HUES64 (cell line): ENCODE data around the gene STK38. TPM values are rescaled to one million over a fixed set of nuclear protein-coding genes. Genes with fewer than 3 reads are reported as not detected.
"Not testable (repeated sequence)": the region's sequence is repeated elsewhere in the genome, so short reads cannot be mapped to it uniquely, and the experiment has no call there.

Experiments used
- H3K27ac ChIP-seq: 2 replicates; pipeline ENCODE4 v1.7.0; 2013; ENCODE audit warnings: low read depth, low read length, inconsistent platforms
- H3K27me3 ChIP-seq: 2 replicates; pipeline ENCODE4 v1.6.1; 2013; ENCODE audit warnings: mild to moderate bottlenecking, low read length; ENCODE audit not compliant: insufficient read depth
- H3K36me3 ChIP-seq: 2 replicates; pipeline ENCODE4 v1.6.1; 2013; ENCODE audit warnings: mild to moderate bottlenecking, low read length; ENCODE audit not compliant: insufficient read depth
- H3K4me1 ChIP-seq: 2 replicates; pipeline ENCODE4 v1.6.1; 2013; ENCODE audit warnings: mild to moderate bottlenecking, low read length, moderate library complexity; ENCODE audit not compliant: insufficient read depth
- H3K4me3 ChIP-seq: 2 replicates; pipeline ENCODE4 v1.5.1; 2013; ENCODE audit warnings: mild to moderate bottlenecking, low read length, moderate library complexity
- H3K9ac ChIP-seq: 2 replicates; pipeline ENCODE4 v1.6.1; 2013; ENCODE audit warnings: mild to moderate bottlenecking, low read depth, low read length
- H3K9me3 ChIP-seq: 2 replicates; pipeline ENCODE4 v1.6.1; 2013; ENCODE audit warnings: low read depth, low read length; ENCODE audit not compliant: insufficient read depth
- WGBS: fragments of 150-250, 120-280 bp; methylation state at CpG from one replicate; pipeline ENCODE4 v1.1.7; 2013; ENCODE audit warnings: missing lambda C conversion rate; 5-methylcytosine and 5-hydroxymethylcytosine counted together
- polyA plus RNA-seq, 2 experiments: library from polyadenylated mRNA; stranded (reverse); fragments of 50-300 nt; gene quantifications; one replicate each; pipeline ENCODE4 v1.2.3, GENCODE V29; 2013

The STK38 gene
- 14.6 TPM for polyA plus RNA-seq (2013, experiment 1 of 2)
- 12.9 TPM for polyA plus RNA-seq (2013, experiment 2 of 2)

DNA sequence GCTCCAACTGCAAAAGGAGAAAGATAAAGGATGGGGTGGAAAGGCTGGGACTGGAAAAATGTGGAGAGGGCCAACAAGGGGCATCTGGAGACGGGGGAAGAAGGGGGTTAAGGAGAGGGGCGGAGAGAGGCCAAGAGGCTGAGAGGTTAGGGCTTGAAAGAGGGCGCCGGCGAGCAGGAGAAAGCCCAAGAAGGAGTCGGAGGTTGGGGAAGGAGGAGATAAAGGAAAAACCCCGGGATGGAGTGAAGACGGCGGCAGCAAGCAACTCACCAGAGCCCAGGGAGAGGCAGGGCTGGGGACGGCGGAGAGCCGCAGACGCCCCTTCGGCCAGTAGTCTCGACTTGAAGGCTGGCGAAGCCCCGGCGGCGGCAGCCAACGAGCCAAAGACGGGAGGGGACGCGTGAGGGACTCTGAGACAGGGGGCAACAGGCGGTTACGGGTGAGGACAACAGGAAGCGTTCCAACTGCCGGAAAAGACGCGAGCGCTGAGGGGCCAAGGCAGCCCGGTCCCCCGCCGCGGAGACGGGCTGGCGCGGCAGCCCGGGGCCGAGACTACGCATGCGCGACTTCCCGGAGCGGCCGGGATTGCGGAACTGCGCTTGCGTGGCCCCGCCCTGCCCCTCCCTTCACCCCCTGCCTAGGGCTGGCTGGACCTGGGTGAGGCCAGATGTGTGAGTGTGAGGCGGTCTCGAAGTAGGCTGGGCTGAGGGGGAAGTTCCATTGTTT lies at the start of gene STK38:
STK38 (minus strand) TSS at position 560 of the 726 bp plus-strand sequence. CDS start 7,277 bp downstream, outside the sequence.
- Histone ChIP-seq H3K4me3 (peak within 1 kb of the TSS; percentile 97), H3K9me3 (no peaks in the 10 kb centered on the region), H3K36me3 (peaks cover 3% of the 10 kb centered on the region; the same call in 1 of the 2 replicates), H3K9ac (peak within 1 kb of the TSS; percentile 93), H3K4me1 (peaks cover 10% of the 10 kb centered on the region; the same call in 1 of the 2 replicates), H3K27ac (peak within 1 kb of the TSS; percentile 93), H3K27me3 (no peaks in the 10 kb centered on the region)
- WGBS, result under 1% methylated on average over 48 of the region's 51 CpGs

DNA sequence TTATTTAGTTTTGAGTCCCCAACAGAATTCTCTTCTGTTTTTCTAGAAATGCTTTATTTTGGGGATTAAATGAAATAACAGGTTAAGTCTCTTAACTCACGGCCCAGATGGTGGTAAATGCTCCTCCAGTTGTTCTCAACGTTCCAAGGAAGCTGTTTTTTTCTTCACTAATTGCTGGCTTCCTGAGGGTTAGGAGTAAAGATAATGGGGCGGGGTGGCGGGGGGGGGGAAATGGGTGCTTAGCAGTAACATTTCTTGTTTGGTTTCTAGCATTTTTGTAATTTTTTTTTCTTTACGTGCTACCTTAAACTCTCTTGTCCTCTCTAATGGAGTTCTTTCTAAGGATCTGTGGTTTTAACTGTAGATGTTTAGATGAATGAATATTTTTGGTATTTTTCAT lies 49.1 kb upstream of the STK38 start:
- Histone ChIP-seq H3K27me3 (no peaks in the 10 kb centered on the region), H3K36me3 (peaks cover 65% of the 10 kb centered on the region), H3K9ac (peak overlapping the region; percentile 100), H3K27ac (peak overlapping the region; percentile 13; the same call in 1 of the 2 replicates), H3K9me3 (no peaks in the 10 kb centered on the region), H3K4me1 (peaks cover 24% of the 10 kb centered on the region), H3K4me3 (peak overlapping the region; percentile 88)
- WGBS, result 3% methylated on average over 4 of the region's 5 CpGs

DNA sequence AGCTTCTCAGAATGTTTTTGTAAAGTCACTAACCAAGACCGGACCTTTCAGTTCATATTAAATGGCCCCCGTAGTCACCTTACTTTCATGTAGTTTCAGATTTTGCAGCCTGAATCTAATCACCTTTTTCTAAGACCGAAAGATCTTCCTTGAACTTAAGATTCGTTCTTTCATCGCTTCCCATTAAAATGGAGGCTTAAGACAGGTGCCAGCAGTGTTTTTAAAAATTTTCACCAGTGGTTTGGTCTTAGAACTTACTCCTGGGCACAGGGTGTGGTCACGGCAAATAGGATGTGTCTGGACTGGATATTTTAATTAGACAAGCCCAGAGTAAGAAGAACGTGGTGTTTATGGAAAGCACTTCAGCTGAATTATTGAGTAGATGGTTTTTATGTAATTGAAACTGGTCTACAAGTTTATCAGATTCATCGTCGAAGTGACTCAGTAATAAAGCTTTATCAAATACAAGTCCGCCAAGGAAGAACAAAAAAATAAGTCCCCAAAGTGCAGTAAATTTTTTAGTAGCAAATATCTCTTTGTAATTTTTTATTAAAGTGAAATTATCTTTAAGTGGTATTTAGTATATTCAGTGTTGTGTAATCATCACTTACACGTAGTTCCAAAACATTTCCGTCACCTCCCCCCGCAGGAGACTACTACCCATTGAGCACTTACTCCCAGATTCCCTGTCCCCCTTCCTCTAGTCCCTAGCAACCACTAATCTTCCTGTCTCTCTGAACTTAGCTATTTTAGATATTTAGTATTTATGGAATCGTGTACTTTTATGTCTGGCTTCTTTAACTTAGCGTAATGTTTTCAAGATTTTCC lies 47.8 kb upstream of the STK38 start:
- peak overlapping the region; percentile 92 for H3K27ac ChIP-seq
- peaks cover 52% of the 10 kb centered on the region for H3K36me3 ChIP-seq
- H3K9ac ChIP-seq, result peak overlapping the region; percentile 100
- under 1% methylated on average over 12 of the region's 15 CpGs for WGBS
- no peaks in the 10 kb centered on the region for H3K9me3 ChIP-seq
- peak overlapping the region; percentile 88 for H3K4me3 ChIP-seq
- no peaks in the 10 kb centered on the region for H3K27me3 ChIP-seq
- H3K4me1 ChIP-seq, result peaks cover 24% of the 10 kb centered on the region

DNA sequence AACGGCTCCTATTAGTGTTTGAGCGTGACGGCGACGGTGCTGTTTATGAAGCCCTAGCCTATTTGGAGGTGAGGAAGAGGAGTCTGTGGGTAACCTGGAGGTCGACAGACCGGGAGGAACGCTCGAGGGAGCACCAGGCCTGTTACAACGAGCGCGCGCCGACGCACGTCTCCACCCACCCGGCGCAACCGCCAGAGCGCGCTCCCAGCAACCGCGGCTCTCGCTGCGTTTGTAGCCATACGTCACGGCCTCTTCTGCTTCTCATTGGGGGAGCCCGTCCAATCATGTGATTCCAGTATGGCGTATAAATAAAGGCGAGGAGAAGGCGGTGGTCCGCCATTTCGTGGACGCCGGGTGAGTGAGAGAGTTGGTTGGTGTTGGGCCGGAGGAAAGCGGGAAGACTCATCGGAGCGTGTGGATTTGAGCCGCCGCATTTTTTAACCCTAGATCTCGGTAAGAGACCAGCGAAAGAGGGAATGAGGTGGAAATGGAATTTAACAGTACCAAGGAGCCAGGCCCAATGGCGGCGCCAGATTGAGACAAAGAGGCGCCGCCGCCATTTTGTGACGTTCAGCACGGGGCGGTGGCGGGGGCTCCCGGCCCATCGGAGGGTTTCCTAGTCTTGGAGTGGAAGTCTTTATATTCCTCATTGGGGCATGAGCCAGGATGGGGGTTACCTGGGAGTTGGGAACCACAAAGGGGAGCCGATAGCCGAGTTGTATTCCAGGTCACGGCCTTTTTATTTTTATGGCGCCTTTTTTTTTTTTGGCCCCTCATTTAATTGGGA lies 46.9 kb upstream of the STK38 start, which contains the start of gene SRSF3:
SRSF3 (plus strand) TSS at position 334 of the 787 bp plus-strand sequence. CDS start 2,401 bp downstream, outside the sequence.
- Histone ChIP-seq H3K9ac (peak within 1 kb of the TSS; percentile 100), H3K4me3 (peak within 1 kb of the TSS; percentile 88), H3K4me1 (peaks cover 20% of the 10 kb centered on the region), H3K9me3 (no peaks in the 10 kb centered on the region), H3K27ac (peak within 1 kb of the TSS; percentile 92), H3K27me3 (no peaks in the 10 kb centered on the region), H3K36me3 (peaks cover 44% of the 10 kb centered on the region)
- under 1% methylated on average over 58 of the region's 58 CpGs for WGBS

DNA sequence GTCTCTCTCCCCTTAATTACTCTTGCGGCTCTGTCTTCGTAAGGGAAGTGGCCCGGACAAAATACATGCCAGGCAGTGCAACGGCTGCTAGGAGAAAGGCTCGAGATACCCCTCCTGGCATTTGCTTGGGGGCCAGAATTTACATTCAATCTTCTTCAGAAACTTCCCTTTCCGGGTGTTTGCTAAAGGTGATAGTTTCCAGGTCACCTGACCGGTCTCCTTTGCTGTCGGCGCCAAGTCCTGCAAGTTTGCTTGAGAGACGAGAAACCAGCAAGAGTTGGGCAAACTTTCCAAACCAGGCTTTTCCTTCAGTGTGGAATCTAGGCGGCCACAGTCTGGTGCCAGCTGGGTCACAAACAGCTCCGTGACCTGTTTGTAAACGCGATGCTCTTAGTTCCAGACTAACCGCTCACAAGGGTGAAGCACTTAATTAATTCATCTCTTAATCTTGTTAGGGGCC lies 46.3 kb upstream of the STK38 start:
- Histone ChIP-seq H3K9me3 (no peaks in the 10 kb centered on the region), H3K27me3 (no peaks in the 10 kb centered on the region), H3K9ac (peak overlapping the region; percentile 100), H3K4me3 (peak overlapping the region; percentile 88), H3K36me3 (peaks cover 38% of the 10 kb centered on the region), H3K27ac (peak overlapping the region; percentile 92), H3K4me1 (peaks cover 14% of the 10 kb centered on the region)
- WGBS, result 6% methylated on average over 15 of the region's 15 CpGs

DNA sequence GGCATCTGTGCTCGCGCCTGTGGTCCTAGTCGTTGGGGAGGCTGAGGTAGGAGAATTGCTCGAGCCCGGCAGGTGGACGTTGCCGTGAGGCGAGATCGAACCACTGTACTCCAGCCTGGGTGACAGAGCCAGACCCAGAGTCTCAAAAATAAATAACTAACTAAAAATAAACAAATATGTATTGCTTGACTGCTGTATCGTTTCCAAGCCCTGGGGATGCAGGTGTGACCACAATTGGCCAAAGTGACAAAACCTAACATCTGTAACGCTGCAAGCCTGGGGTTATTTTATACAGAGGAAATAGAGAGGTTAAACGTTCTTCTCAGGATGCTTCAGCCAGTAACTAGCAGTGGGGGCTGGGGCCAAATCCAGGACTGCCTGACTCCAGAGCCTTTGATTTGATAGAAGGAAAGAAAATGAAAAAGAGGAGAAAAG lies 45.0 kb upstream of the STK38 start:
- WGBS, result 93% methylated on average over 12 of the region's 12 CpGs
- no peak overlapping the region for H3K27ac ChIP-seq
- H3K9me3 ChIP-seq, result no peaks in the 10 kb centered on the region
- peaks cover 24% of the 10 kb centered on the region for H3K36me3 ChIP-seq
- no peaks in the 10 kb centered on the region for H3K27me3 ChIP-seq
- no peak overlapping the region for H3K4me3 ChIP-seq
- H3K4me1 ChIP-seq, result 0 out of 2 replicates have a peak, but pooled peaks cover 4% of the 10 kb centered on the region
- no peak overlapping the region for H3K9ac ChIP-seq

DNA sequence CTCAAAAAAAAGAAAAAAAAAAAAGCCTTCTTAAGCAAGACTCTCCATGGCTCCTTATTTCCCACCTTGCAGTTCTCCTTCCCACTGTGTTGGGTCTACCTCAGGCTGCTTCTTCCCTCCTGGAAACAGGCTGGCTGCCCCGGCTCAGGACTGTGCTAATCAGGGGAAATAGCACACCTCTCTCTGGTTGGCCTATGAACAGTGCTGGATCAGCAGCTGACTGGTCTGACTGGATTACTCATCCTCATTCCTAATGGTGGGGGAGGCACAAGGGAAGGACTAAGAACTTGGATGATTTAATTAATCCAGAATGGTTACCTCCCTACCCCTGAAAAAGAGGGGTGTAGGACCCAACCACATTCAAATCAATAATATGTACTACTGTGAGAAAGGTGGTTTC lies 43.0 kb upstream of the STK38 start:
- no peaks in the 10 kb centered on the region for H3K4me1 ChIP-seq
- H3K9me3 ChIP-seq, result no peaks in the 10 kb centered on the region
- no peaks in the 10 kb centered on the region for H3K27me3 ChIP-seq
- H3K9ac ChIP-seq, result no peak overlapping the region
- no peak overlapping the region for H3K27ac ChIP-seq
- WGBS, result 64% methylated on average over 1 of the region's 1 CpG
- peaks cover 6% of the 10 kb centered on the region for H3K36me3 ChIP-seq
- no peak overlapping the region for H3K4me3 ChIP-seq

DNA sequence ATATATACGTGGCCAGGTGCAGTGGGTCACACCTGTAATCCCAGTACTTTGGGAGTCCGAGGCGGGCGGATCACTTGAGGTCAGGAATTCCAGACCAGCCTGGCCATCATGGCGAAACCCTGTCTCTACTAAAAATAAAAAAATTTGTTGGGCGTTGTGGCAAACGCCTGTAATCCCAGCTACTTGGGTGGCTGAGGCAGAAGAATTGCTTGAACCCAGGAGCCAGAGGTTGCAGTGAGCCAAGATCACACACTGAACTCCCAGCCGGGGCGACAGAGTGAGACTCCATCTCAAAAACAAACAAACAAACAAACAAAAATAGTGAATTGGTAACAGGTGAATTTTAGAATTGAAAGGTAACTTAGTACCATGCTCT lies 41.7 kb upstream of the STK38 start:
- not testable (repeated sequence) for H3K9me3 ChIP-seq, H3K4me1 ChIP-seq, H3K4me3 ChIP-seq, H3K36me3 ChIP-seq, H3K9ac ChIP-seq, H3K27ac ChIP-seq, H3K27me3 ChIP-seq
- 96% methylated on average over 7 of the region's 9 CpGs for WGBS

DNA sequence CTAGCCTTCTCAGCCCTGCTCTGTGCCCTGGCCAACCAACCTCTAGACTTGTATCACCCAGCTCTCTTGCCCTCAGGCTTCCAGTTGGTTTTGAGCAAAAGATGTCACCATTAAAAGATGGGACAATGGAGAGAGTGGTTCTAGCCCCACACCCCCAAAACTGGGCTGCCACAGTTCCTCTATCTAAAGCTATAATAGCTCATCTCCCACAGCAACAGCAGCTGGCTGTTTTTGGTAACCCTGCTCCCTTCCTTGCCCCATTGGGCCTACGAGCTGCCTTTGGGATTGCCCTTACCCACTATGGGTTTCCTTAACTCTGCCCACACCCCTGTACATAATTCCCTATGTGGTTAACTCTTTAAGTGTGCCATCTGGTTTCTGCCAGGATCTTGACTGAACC lies 39.3 kb upstream of the STK38 start:
- no peak overlapping the region for H3K27ac ChIP-seq
- no peaks in the 10 kb centered on the region for H3K36me3 ChIP-seq
- no peaks in the 10 kb centered on the region for H3K9me3 ChIP-seq
- H3K27me3 ChIP-seq, result no peaks in the 10 kb centered on the region
- WGBS, result 92% methylated on average over 1 of the region's 1 CpG
- H3K4me1 ChIP-seq, result no peaks in the 10 kb centered on the region
- H3K4me3 ChIP-seq, result no peak overlapping the region
- H3K9ac ChIP-seq, result no peak overlapping the region

DNA sequence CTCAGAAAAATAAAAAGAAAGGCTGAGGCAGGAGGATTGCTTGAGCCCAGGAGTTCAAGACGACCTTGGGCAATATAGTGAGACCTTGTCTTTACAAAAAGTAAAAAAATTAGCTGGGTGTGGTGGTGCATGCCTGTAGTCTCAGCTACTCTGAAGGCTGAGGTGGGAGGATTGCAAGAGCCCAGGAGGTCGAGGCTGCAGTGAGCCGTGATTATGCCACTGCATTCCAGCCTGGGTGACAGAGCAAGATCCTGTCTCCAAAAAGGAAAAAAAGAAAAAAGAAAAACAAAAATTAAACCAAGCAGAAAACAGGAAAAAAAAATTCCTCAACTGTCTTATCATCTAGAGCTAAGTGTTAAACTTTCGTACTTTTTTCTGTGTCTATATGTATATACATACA lies 34.4 kb upstream of the STK38 start:
- no peaks in the 10 kb centered on the region for H3K36me3 ChIP-seq
- no peak overlapping the region for H3K4me3 ChIP-seq
- no peak overlapping the region for H3K9ac ChIP-seq
- WGBS, result 82% methylated on average over 3 of the region's 4 CpGs
- no peak overlapping the region for H3K27ac ChIP-seq
- H3K9me3 ChIP-seq, result no peaks in the 10 kb centered on the region
- 0 out of 2 replicates have a peak, but pooled peaks cover 7% of the 10 kb centered on the region for H3K4me1 ChIP-seq
- H3K27me3 ChIP-seq, result no peaks in the 10 kb centered on the region
